ENCODE results near the gene NUP210. TPM values are rescaled to one million over a fixed set of nuclear protein-coding genes. Genes with fewer than 3 reads are reported as not detected.
A peak's percentile ranks its signal among the peaks of the same experiment; 100 is the strongest.

The NUP210 gene
- total RNA-seq, 4 donors from 2014 or later: 3.1 to 15.4 (median 5.0) TPM

GRCh38 chr3:13309004-13309403 is 111.1 kb downstream of the NUP210 start:
- TF ChIP-seq POLR2A (IDR thresholded peaks at IDR 0.05): no peak
- TF ChIP-seq CTCF (IDR thresholded peaks at IDR 0.05): no peak
- TF ChIP-seq POLR2AphosphoS5 (IDR thresholded peaks at IDR 0.05): no peak
- DNase-seq (ENCODE audit: low spot score in 2 of 2): no peak
- no peaks in the 10 kb centered on the region for H3K36me3 ChIP-seq
- WGBS: 83% methylated on average over 3 of the region's 3 CpGs
- no peak overlapping the region for H3K4me3 ChIP-seq
- no peaks in the 10 kb centered on the region for H3K4me1 ChIP-seq
- no peak overlapping the region for H3K27ac ChIP-seq
- peaks cover 3% of the 10 kb centered on the region for H3K27me3 ChIP-seq
- no peaks in the 10 kb centered on the region for H3K9me3 ChIP-seq

DNA sequence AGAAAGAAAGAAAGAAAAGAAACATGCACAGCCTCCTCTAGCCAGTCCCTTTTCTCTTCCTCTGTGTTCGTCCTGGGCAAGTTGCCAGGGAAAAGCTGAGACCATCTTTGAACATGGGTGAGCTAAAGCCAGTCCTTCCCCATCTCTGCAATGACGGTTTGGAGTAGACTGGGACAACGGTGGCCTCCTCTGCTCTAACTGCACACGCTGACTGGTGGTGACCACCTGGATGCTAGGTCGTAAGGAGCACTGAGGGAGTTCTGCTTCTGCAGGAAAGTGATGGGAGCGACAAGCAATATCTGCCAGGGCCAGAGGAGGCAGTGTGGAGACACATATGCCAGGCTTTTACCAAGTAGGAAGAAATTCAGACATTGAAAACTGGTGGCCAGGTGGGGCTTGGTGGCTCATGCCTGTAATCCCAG is 111.7 kb downstream of the NUP210 start:
- Histone ChIP-seq H3K4me3 (no peak overlapping the region), H3K27me3 (peaks cover 3% of the 10 kb centered on the region), H3K4me1 (no peaks in the 10 kb centered on the region), H3K9me3 (no peaks in the 10 kb centered on the region), H3K36me3 (no peaks in the 10 kb centered on the region), H3K27ac (no peak overlapping the region)
- no peak for DNase-seq (ENCODE audit: low spot score in 2 of 2)
- WGBS: 32% methylated on average over 6 of the region's 6 CpGs
- TF ChIP-seq CTCF (IDR thresholded peaks at IDR 0.05) (peak in 1 of 2 donors; percentile 14), POLR2A (IDR thresholded peaks at IDR 0.05) (no peak)

GRCh38 chr3:13307041-13307440 is 113.1 kb downstream of the NUP210 start:
- no peak overlapping the region for H3K27ac ChIP-seq
- no peaks in the 10 kb centered on the region for H3K9me3 ChIP-seq
- no peaks in the 10 kb centered on the region for H3K36me3 ChIP-seq
- H3K4me3 ChIP-seq: no peak overlapping the region
- no peak for TF ChIP-seq POLR2A (IDR thresholded peaks at IDR 0.05)
- no peak for TF ChIP-seq POLR2AphosphoS5 (IDR thresholded peaks at IDR 0.05)
- no peak for TF ChIP-seq CTCF (IDR thresholded peaks at IDR 0.05)
- no peak for TF ChIP-seq EP300 (IDR thresholded peaks at IDR 0.05)
- 75% methylated on average over 11 of the region's 11 CpGs for WGBS
- no peaks in the 10 kb centered on the region for H3K4me1 ChIP-seq
- no peak for DNase-seq (ENCODE audit: low spot score in 2 of 2)
- H3K27me3 ChIP-seq: peaks cover 3% of the 10 kb centered on the region

GRCh38 chr3:13305623-13306022 is 114.5 kb downstream of the NUP210 start:
- 71% methylated on average over 3 of the region's 4 CpGs for WGBS
- Histone ChIP-seq H3K27ac (no peak overlapping the region), H3K4me3 (no peak overlapping the region), H3K9me3 (no peaks in the 10 kb centered on the region), H3K36me3 (no peaks in the 10 kb centered on the region), H3K27me3 (peaks cover 3% of the 10 kb centered on the region), H3K4me1 (no peaks in the 10 kb centered on the region)
- DNase-seq (ENCODE audit: low spot score in 2 of 2): no peak
- TF ChIP-seq POLR2AphosphoS5 (IDR thresholded peaks at IDR 0.05): no peak
- no peak for TF ChIP-seq CTCF (IDR thresholded peaks at IDR 0.05)
- TF ChIP-seq POLR2A (IDR thresholded peaks at IDR 0.05): no peak
- TF ChIP-seq EP300 (IDR thresholded peaks at IDR 0.05): no peak

GRCh38 chr3:13303410-13303809 is 116.7 kb downstream of the NUP210 start:
- no peak for TF ChIP-seq POLR2AphosphoS5 (IDR thresholded peaks at IDR 0.05)
- no peak for TF ChIP-seq EP300 (IDR thresholded peaks at IDR 0.05)
- no peak for TF ChIP-seq POLR2A (IDR thresholded peaks at IDR 0.05)
- no peak for TF ChIP-seq CTCF (IDR thresholded peaks at IDR 0.05)
- Histone ChIP-seq H3K36me3 (no peaks in the 10 kb centered on the region), H3K4me1 (no peaks in the 10 kb centered on the region), H3K27ac (no peak overlapping the region), H3K27me3 (peaks cover 12% of the 10 kb centered on the region), H3K9me3 (no peaks in the 10 kb centered on the region), H3K4me3 (no peak overlapping the region)
- WGBS: 83% methylated on average over 6 of the region's 6 CpGs
- no peak for DNase-seq (ENCODE audit: low spot score in 2 of 2)

Data from suprapubic skin (tissue), 4 donors.